ENCODE results near the gene HDAC11. TPM values are rescaled to one million over a fixed set of nuclear protein-coding genes. Genes with fewer than 3 reads are reported as not detected.

The HDAC11 gene
- total RNA-seq, 1 experiment from 2014 or later, result 12.0 TPM

DNA sequence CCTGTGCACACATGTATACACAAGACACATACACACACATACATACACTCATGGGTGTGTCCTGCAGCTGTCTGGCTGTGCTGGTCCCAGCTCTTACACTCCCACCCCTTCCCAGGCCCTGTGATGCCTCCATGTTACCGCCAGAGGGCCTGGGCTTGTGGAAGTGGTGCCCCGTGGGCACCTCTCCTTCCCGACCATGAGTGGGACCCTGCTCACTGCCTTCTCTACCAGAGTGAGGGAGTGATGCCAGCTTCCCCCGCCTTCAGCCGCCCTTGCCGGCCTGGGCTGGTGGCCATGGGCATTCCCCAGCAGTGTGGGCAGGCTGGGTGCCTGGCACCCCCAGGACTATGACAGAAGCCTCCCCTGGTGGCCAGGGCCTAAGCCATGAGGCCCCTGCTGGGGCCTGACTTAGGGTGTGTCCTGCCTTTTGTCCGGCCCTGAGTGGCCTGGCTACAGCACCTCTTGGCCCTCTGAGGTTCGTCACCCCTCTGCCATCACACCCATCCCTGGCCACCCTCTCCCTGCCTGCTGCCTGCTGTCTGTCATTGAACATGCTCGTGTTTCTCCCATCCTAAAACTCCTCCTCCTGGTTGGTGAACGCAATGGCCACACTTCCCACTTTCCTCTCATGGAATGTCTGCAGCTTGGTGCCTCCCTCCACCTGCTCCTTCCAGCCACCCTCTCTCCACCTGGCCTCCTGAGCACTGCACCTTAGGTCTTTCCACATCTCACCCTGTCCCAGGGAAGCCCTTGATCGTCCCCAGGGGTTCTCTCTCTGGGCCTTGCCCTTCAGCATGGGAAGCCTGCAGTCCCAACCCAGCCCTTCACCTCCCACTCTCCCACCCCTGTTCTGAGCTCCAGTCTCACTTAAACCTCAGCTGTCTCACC is 14.6 kb downstream of the HDAC11 start:
- POLR2A ChIA-PET, result no interaction called here
- TF ChIP-seq, protein P1, sequence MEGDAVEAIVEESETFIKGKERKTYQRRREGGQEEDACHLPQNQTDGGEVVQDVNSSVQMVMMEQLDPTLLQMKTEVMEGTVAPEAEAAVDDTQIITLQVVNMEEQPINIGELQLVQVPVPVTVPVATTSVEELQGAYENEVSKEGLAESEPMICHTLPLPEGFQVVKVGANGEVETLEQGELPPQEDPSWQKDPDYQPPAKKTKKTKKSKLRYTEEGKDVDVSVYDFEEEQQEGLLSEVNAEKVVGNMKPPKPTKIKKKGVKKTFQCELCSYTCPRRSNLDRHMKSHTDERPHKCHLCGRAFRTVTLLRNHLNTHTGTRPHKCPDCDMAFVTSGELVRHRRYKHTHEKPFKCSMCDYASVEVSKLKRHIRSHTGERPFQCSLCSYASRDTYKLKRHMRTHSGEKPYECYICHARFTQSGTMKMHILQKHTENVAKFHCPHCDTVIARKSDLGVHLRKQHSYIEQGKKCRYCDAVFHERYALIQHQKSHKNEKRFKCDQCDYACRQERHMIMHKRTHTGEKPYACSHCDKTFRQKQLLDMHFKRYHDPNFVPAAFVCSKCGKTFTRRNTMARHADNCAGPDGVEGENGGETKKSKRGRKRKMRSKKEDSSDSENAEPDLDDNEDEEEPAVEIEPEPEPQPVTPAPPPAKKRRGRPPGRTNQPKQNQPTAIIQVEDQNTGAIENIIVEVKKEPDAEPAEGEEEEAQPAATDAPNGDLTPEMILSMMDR (IDR thresholded peaks at IDR 0.05), result peak; percentile 66
- TF ChIP-seq ZNF121 (CRISPR knock-in tag; IDR thresholded peaks at IDR 0.05) (peak; percentile 95), E2F5 (CRISPR knock-in tag; IDR thresholded peaks at IDR 0.05) (no peak)
- Mint-ChIP-seq H3K27me3 (ENCODE audit: low read depth) (no peaks in the 10 kb centered on the region; the same call in 1 of the 2 replicates), H3K27ac (no peak overlapping the region), H3K36me3 (no peaks in the 10 kb centered on the region), H3K4me1 (peaks cover 6% of the 10 kb centered on the region; the same call in 1 of the 2 replicates), H3K4me3 (no peak overlapping the region), H3K9me3 (no peaks in the 10 kb centered on the region)
- ATAC-seq (peak; percentile 62), DNase-seq (ENCODE audit: low spot score) (peak; percentile 57)
- CTCF ChIA-PET, result interaction anchor here (0.6 to 3.2 kb wide), 36 partner anchors 9 to 464 kb away, joined by 3 to 290 read pairs (median 5); partner anchors contain the start of gene HDAC11

DNA sequence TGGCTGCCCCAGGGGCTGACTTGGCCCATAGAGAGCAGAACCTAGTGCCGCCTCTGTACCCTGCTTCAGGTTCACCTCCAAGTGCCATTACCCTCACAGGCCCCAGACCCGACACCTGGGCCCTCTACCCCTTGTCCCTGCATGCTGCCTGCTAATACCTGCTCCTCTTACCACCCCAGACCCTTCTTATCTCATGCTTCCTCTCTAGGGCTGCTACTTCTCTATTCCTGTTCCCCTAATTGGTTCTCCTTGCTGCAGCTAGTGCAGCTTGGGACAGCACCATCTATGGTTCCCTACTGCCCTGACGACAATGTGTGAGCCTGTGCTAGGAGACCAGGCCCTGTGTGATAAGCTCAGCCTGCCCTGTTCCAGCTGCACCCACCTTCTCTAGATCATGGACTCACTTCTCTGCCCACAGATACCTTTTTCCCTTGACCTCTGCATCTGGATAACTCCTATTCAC is 15.3 kb downstream of the HDAC11 start:
- Mint-ChIP-seq H3K36me3 (no peaks in the 10 kb centered on the region), H3K27ac (0 out of 2 replicates have a peak overlapping the region, but pooled peaks have one; percentile 5), H3K4me3 (no peak overlapping the region), H3K9me3 (no peaks in the 10 kb centered on the region), H3K27me3 (ENCODE audit: low read depth) (no peaks in the 10 kb centered on the region; the same call in 1 of the 2 replicates), H3K4me1 (peaks cover 6% of the 10 kb centered on the region; the same call in 1 of the 2 replicates)
- ATAC-seq (no peak), DNase-seq (ENCODE audit: low spot score) (no peak)
- POLR2A ChIA-PET, result interaction anchor here (1.2 kb wide), 1 partner anchor 16 kb away, joined by 3 read pairs; the partner anchor contains the start of gene HDAC11
- TF ChIP-seq RORB (CRISPR knock-in tag; IDR thresholded peaks at IDR 0.05), result no peak
- no peak for TF ChIP-seq ZNF219 (CRISPR knock-in tag; IDR thresholded peaks at IDR 0.05; ENCODE audit: borderline replicate concordance)
- TF ChIP-seq MAX (CRISPR knock-in tag; IDR thresholded peaks at IDR 0.05), result no peak
- no peak for TF ChIP-seq SMAD3 (CRISPR knock-in tag; IDR thresholded peaks at IDR 0.05; ENCODE audit: borderline replicate concordance)
- TF ChIP-seq EMX1 (CRISPR knock-in tag; IDR thresholded peaks at IDR 0.05), result no peak
- TF ChIP-seq NR2C2 (CRISPR knock-in tag; IDR thresholded peaks at IDR 0.05), result no peak
- TF ChIP-seq ATF1 (CRISPR knock-in tag; IDR thresholded peaks at IDR 0.05), result no peak
- TF ChIP-seq FOXP4 (CRISPR knock-in tag; IDR thresholded peaks at IDR 0.05), result no peak
- TF ChIP-seq, protein P2, sequence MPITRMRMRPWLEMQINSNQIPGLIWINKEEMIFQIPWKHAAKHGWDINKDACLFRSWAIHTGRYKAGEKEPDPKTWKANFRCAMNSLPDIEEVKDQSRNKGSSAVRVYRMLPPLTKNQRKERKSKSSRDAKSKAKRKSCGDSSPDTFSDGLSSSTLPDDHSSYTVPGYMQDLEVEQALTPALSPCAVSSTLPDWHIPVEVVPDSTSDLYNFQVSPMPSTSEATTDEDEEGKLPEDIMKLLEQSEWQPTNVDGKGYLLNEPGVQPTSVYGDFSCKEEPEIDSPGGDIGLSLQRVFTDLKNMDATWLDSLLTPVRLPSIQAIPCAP (CRISPR knock-in tag; IDR thresholded peaks at IDR 0.05), result no peak
- TF ChIP-seq ZBTB21 (CRISPR knock-in tag; IDR thresholded peaks at IDR 0.05; ENCODE audit: borderline replicate concordance), result no peak
- no peak for TF ChIP-seq NFATC4 (CRISPR knock-in tag; IDR thresholded peaks at IDR 0.05)
- CTCF ChIA-PET, result interaction anchor here (1.2 to 3.2 kb wide), 23 partner anchors 10 to 403 kb away, joined by 3 to 290 read pairs (median 8); partner anchors contain the start of gene HDAC11
